Measurements from ENCODE around the gene CFAP43.

Gene CFAP43

DNA sequence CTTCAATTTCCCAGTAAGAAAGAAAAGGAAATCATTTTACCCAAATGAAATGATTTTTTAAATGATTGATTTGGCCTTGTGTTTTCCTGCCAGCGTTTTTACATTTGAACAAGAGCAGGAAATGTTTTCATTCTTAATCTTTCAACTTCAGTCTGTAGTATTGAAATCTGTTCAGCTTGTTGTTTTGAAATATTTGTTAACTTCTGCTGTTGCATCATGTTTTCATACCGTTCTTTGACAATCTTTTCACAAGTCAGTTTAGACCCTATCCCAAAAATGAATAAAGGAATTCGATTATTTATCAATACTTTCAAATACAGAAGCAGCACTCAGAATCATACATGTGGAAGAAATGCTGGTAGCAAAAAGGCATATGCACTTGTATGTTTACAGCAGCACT, 102.1 kb downstream of the CFAP43 start:
- DNase-seq (ENCODE audit: low read depth): no peak

DNA sequence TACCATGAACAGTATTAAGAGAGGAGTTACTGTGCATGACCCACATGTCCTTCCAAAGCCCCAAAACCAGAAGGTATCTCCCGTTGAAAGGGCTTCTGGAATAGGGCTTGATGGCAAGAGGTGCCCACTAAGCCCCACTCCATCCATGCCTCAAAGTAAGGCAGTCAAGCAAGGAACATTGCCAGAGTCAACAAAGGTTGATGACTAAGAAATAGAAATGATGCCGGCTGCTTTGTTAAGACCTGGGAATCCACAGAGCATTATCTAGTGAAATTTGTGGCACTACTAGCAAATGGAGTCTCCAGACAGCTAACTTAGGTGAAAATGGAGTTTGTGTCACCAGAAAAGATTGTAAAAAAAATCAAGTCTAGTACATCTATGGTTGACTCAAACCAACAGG, 104.0 kb downstream of the CFAP43 start:
- DNase-seq (ENCODE audit: low read depth): no peak

DNA sequence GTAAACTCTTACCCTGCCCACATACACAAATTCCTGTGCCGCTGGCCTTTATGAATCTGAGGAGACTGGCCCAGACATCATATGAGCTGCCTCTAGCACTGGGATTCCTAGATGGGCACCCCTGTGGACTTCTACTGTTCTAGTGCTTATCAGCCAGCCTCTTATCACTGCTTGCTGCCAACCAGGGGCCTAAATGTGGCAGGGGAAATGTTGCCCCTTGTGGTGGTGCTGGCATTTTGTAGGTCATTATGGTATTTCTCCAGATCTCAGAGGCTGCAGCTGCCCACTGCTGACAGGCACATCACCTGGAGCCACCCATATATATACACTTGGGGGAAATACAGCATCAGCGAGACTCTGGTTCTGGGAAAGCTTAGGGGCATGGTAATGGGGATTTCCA, 104.8 kb downstream of the CFAP43 start:
- no peak for DNase-seq (ENCODE audit: low read depth)

DNA sequence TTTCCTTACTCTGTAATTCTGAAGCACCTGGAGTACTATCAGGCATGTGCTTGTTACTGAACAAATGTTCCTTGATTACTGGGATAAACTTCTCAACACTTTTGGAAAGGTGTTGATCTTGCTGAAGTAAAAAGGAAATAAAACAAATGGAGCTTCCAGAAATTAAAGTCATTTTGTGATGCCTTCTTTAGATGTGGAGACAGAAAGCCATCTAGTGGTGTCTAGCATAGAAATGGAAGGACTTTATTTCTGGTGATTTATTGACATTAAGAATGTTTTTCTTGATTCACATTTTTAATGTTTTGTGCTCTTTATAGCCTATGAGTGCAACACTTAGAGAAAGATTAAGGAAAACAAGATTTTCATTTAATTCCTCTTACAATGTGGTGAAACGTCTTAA, 108.8 kb downstream of the CFAP43 start:
- DNase-seq (ENCODE audit: low read depth): no peak

DNA sequence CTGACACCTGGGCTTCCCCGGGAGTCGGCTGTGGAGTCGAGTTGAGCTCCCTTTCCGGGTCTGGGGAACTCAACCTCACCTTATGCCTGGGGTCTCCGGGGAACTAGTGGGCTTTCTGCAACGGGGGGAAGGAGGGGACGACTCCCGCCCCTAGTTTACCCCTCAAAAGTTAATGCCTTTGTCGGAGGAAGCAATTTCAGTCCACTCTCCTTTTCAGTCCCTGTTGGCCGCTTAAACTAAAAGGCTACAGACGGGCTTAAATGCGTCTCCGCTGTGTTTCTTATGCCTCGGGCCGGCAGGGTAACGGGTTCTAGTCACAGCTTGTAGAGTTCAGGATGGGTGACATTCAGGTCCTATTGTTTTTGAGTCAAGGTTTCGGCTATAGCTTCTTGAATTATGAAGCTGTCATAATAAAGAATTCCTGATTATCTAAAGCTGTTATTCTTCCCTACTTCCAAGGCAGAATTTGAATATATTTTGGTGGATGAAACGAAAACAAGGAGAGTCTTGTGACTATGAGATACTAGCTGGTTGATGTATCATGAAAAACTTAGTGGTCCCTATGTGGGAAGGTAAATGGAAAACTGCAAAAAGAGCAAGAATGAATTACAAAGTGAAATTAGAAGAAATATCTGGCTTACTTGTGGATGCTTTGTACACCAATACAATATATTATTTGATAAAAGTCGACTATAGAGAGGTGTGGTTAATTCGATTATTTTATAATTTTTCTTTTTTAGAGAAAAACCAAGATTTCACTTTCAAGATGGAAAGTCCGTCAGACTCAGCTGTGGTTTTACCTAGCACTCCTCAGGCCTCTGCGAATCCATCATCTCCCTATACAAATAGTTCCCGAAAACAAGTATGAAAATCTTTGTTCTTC, 109.7 kb downstream of the CFAP43 start:
- DNase-seq (ENCODE audit: low read depth): no peak

DNA sequence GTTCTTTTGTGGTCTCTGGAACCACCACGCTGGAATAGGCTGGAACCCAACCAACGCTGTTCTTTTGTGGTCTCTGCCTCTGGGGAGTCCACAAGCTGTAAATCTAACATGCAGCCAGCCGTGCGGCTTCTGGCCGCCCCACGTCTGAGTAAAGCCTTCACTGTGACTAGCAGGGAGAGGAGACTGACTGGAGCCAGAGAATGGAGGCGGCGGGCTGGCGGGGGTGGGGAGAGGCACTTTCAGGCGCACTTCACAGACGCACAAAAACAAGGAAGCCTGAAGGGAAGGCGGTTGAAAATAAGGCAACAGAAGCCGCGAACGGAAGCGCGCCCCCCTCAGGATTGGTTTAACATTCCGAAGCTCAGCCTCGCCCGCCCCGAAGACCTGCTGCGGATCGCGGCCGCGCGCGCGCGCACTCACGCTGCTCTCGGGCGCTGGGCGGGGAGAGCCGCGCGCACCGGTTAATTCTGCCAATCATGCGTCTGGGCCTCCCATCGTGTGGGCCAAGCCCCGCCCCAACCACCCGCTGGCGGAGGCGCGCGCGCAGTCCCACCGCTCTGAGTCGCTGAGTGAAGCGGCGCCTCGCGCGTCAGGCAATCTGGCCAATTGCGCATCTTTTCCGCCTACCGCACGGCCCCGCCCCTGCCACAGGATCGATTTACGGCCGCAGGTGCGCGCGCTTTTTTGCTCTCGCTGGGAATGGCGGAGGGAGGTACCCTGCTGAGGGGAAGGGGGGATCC, 110.5 kb downstream of the CFAP43 start, which contains the start of gene SFR1:
Gene SFR1 (plus strand): TSS at position 687 of the 740 bp plus-strand sequence. CDS start 13 bp downstream, at position 700.
- peak; percentile 86 for DNase-seq (ENCODE audit: low read depth)

DNA sequence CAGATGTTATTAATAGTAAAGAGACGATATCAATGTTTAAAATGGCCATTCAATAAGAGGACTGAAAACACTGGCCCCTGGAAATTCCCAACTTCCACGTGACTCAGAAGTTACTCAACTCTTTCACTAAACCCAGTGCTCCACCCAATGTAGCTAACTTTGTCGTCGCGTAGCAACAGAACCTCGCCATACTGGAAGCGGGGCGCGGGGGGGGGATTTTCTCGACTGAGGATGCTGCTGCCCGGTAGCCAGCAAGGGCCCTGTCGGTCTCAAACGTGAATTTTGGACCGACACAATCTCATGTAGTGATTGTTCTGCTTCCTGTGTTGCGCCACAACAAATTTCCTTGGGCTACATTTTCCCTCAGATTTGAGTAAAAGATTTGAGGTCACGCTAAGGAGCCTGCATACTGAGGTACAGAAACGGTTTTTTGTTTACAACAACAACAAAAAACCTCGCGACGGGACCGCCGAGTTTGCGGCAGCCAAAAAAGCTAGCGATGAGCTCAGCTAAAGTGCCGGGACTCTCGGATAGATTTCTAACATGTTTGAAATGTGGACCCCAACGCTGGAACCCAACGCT, 111.2 kb downstream of the CFAP43 start:
- DNase-seq (ENCODE audit: low read depth): peak; percentile 88

DNA sequence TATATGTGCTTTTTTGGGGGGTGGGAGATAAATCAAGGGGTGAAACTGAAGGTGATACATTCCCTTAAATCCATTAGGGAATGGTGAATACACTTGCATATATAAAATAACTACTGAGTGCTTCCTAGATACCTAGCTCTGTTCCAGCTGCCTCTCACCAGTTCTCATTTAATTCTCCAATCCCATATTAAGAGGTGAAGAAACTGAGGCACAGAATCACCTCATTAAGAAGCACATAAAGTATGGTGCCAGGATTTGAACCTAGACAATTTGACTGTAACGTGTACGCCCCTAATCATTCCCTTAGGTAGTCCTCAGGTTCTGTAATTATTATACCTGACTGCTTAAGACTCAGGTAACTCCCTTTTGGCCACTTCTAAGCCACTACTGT, 111.7 kb downstream of the CFAP43 start:
- no peak for DNase-seq (ENCODE audit: low read depth)

DNA sequence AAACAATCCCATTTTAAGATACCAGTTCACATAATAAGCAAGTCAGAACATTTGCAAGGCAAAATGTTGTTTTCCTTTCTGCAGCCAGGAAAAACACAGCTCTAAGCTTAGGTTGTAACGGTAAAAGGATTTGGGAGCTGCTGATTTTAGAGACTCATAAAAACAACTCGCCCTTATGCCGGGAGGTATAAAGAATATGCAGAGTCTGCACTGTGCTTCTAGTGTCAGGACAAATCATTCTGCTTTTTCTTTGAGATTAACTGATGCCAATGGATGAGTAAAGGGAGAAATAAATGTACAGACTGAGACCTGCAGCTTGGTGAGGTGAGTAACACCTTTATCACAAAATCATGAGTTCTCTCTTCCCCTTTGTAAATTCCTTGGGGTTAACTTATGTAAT, 112.2 kb downstream of the CFAP43 start:
- DNase-seq (ENCODE audit: low read depth): no peak

DNA sequence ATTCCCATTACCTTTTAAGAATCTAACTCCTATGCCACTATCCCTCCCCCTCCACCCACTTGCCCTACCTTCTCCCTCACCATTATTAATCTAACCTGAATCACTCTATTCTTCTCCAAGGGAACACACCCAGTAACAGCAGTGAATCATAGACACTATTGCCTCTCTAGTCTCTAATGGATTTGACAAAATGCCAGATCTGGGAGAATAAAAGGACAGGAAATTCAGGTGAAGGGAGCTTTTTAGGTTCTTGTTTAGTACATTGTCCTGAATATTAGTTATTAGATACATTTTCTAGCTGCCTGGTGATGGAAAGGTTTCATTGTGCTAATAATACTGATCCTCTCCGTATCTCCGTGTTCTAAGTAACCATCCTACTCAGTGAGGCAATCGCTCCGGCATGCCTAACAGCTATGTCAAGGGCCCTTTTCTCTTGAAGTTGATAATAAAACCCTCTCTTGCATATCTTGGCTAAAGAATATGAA, 114.3 kb downstream of the CFAP43 start:
- no peak for DNase-seq (ENCODE audit: low read depth)

DNA sequence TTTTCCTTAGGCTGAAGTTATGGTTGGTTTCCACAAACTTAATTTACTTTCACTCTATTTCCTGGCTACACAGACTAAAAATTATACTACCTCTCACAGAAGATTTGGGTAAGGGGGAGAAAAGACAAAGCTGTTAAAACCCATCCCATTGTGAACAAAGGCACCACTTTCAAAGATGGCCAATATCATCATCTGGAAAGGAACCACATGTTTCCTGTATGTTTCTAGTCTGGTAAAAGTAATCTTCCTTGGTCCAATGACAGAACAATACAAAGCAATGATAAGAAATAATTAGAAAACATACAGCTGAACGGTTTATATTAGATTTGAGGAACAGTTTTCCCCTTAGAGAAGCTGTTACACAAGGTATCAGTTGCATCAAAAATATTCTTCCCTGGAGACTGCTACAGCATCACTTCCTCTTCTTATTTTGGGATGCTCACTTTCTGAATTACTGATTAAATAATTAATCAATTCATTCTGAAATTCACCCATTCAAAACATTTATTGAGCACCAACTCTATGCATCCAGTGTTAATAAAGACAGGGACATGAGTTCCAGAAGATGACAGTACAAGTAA, 118.7 kb downstream of the CFAP43 start:
- no peak for DNase-seq (ENCODE audit: low read depth)

DNA sequence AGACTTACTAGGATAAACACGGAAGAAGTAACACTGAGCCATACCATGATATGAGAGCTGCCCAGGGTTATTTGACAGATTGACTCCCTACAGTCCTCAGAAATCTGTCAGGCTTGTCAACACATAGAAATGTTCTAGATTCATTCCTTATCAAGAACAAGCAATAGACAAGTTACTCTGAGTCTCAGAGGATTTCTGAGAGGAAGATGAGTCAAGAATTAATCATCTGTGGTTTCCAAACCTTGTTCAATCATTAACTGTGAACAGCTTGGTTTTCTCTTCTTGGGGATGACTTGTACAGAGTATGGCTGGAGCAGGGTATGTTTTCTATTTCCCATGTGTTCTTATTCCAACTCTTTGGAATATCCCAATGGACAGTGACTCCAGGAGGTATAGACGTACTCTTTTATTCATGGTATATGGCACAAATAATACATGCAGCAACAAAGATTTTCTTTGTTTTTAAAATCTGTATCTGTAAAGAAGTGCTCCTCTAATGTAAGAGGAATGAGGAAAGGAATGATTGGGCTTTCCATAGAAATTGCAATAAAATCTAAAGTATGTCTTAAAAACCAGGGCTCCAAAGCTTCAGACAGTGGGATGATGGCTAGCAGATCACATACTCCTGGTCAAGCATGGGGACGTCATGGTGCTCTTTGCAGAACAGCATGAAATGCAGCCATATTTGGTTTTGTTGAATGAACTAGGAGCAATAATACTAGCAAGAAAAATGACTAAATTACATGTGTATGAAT, 122.1 kb downstream of the CFAP43 start:
- DNase-seq (ENCODE audit: low read depth): peak; percentile 75

DNA sequence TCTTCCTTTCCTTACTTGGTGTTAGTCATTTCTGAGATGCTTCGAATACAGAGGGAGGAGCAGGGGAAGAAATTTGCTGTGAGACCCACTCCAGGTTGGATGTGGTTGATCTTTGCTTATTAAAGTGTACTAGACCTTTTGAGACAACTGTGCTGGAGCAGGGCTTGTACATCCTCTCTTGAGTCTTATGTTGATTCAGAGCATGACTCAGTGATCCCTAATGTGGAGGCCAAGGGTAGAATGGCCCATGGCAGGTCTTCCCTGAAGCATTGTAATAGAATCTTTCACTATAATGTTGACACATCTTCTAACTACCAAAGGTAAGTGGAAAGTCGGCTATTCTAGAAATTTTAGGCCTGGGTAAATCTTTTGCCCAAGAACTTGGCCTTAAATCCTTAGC, 127.2 kb downstream of the CFAP43 start:
- DNase-seq (ENCODE audit: low read depth): no peak

DNA sequence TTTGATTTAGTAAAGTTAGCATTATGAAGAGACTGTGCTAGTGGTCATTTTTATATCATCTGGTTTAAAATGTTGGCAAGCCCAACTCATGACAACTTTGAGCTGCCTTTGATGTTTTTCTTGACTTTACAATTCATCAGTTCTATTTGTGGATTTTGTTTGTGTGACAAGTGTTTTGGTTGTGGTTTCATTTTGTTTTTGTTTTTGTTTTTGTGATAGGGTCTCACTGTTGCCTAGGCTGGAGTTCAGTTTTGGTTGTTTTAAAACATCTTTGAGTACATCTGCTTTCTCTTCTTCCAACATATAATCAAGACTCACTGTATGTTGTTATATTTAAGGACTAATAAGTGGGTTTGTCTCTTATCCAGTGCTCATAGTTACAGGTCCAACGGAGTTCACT, 127.7 kb downstream of the CFAP43 start:
- DNase-seq (ENCODE audit: low read depth): no peak

DNA sequence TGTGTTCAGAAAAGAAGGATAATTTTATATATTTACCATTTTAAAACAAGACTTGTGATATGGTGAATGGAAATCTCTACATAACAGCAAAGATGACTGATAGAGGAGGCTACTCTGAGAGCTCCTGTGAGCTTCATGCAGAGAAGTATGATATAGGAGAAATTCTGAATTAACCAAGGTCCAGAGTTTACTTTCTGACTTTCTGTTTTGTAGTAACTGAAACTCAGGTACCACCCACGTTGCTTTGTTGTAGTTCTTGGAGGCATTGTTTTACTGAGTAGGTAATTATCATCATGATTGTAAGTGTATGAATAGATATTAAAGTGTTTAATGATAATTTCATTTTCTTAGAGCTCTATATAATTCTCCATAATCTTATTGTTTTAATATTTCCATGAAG, 128.2 kb downstream of the CFAP43 start:
- DNase-seq (ENCODE audit: low read depth): no peak

DNA sequence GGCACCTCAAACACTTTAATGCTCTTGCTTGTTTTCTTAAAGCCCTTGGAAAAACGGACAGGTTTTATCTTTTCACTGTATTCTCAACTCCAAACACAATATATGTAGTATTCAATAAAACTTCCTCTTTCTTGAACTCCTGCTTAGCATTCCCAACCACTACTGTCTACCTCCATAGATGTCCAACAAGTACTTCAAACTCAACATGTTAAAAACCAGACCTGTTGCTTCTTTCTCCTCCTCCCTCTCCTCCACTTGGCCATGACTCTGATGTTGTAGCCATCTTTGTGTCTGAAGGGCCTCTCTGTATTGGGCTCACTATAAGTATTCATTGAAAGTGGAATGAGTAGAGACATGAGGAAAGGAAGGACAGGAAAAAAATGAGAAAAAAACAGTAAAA, 130.3 kb downstream of the CFAP43 start:
- no peak for DNase-seq (ENCODE audit: low read depth)

DNA sequence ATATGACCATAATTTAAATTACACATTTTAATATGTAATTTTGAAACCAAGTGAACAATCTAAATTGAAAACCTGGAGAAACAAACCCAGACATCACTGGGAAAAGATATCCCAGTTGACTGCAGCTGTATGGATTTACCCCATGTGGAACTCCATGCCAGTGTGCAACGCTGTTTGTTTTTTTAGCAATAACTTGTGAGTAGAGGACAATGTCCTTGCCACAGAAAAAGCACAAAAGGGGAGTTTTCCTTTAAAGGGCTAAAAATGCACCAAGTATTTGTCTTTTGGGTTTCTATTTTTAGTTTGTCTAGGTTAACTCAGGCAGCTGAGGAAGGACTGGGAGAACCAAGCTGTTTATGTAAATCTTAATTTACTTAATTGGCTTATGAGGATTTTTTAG, 131.4 kb downstream of the CFAP43 start:
- DNase-seq (ENCODE audit: low read depth): no peak

DNA sequence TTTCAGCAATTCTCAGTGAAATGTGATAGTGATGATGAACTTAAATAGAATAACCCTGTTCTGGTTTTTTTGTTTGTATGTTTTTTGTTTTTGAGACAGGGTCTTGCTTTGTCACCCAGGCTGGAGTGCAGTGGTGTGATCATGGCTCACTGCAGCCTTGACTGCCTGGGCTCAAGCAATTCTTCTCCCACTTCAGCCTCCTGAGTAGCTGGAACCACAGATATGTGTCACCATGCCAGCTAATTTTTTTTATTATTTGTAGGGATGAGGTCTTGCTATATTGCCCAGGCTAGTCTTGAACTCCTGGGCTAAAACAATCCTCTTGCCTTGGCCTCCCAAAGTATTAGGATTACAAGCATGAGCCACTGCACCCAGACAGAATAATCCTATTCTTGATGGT, 132.2 kb downstream of the CFAP43 start:
- no peak for DNase-seq (ENCODE audit: low read depth)

DNA sequence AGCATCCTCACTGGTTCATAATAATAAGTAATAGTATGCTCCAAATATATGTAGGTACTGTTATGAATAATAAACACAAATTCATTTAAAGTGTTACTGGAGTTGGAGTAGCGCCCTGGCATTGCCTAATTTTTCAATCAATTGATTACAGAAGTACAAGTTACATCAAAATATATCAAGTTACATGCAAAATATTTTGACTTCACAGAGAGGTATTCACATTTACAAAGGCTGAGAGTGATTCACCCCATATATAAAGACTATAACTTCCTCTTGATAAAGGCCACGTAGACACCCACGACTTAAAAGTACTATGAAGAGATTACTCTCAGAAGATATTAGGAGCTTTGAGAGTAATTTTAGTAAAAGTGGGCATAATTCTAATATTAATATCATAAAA, 132.9 kb downstream of the CFAP43 start:
- no peak for DNase-seq (ENCODE audit: low read depth)

DNA sequence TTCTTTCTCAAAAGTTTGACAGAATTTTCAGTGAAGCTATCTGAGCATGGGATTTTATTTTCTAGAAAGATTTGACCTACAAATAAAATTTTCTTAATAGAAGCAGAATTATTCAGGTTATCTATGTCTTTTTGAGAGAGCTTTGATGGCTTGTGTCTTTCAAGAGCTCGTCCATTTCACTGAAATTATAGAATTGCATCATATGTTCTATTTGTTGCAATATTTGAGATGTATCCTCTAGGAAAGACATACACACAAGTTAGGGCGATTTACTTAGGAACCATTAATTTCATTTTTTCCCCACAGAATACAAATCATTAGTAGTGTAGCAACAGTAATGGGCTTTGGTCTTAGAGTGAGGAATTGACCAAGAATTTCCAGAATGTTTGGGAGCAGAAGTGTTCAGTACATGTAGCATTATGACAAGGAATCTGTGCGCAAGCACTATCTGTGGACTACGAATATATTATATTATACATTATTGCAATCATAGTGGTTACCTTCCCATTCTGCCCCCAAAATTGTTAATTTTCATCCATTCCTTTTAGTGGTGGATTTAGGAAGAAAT, 133.7 kb downstream of the CFAP43 start:
- no peak for DNase-seq (ENCODE audit: low read depth)

DNA sequence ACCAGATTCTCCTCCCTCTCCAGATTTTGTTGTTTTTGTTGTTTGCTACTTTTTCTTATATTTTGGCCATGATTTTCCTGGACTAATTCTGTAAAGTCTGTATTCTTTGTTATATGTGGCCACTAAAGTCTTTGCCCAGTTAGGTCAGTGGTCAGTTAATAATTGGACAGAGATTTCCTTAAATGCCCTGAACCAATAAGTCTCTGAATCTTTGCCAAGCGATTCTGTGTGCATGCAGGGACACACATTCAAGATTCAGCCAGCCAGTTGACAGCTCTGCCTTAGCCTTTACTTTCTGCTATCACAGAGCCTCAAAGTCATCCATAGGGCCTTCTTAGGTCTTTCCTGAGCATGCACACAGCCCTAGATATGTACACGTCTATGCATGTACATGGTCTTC, 135.5 kb downstream of the CFAP43 start:
- no peak for DNase-seq (ENCODE audit: low read depth)

Measured in GM04503 (cell line).